ENCODE results near the gene POLR1B.

GRCh38 chr2:112588611-112589045 is 46.4 kb downstream of the POLR1B start:
- TF ChIP-seq CTCF (IDR thresholded peaks at IDR 0.05) (no peak), POLR2A (IDR thresholded peaks at IDR 0.05) (no peak)
